HG02571 (cell line): ENCODE data around the gene RUNX2.
A peak's percentile ranks its signal among the peaks of the same experiment; 100 is the strongest.

Experiments
- ATAC-seq: cut with Tn5 transposase; IDR thresholded peaks from one replicate; pipeline ENCODE4 v1.9.1; 2021; ENCODE audit warnings: mild to moderate bottlenecking, moderate library complexity; ENCODE audit not compliant: unreplicated experiment

RUNX2 gene

DNA sequence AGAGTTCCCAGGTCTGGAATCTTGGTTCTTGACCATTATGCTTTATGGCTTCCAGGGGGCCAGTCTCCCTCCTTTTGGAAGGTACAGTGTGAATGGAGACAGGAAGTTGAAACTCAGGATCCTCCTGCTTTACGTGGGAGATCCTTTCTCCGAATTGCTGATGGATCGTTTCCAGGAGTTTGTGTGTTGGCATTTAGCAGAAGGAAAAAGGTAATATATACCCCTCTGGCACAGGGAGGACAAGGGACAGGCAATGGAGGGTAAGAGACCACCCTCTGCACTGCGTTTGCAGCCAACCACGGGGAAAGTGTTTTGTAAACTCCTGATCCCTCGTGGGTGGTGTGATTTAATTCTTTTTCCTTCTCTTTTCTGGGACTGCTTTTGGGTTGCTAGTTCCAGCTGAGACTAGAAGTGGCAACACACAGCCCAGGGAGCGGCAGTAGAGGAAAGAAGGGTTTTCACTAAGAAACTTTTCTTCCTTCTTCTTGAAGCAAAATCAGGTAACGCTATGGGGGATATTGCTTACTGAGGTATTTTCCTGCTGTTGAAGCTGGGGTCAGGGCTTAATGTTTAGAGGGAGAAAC, 307.2 kb downstream of the RUNX2 start:
- no peak for ATAC-seq

DNA sequence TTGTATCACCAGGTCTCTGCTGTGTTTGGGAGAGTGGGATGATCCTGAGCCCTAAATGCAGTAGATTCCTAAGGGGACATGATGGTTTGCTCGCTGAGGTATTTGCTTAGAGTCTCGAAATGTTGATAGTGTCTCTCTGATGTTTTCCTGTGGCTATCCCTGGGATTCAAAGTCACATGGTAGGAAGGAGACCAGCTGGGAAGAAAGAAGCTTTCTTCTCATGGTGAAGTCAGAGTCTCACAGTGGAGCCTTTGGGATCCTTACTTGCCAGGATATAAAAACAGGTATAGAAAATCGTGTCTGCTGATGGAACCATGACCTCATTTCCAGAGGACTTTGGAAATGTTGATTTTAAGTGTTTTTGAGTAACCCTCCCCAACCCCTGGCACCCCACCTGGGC, 308.9 kb downstream of the RUNX2 start:
- no peak for ATAC-seq

GRCh38 chr6:45637611-45638257, 309.6 kb downstream of the RUNX2 start:
- no peak for ATAC-seq

DNA sequence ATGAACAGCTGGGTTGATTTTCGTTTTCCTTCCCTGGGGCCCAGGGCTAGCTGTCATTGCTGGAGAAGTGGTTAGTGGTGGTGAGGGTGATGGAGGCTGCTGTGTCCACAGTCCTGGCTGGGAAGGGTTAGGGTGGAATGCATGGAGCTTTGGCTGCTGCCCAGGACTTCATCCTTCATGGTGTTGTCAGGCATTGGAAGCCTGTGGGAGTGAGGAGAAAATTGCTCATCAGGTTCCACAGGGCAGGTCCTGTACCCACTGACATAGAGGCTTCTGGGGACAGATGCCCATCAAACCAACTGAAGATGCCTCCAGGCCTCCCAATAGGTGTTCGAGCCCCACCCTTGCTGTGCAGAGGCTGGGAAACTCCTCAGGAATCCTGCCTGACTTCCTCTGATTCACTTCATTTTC, 312.0 kb downstream of the RUNX2 start:
- no peak for ATAC-seq

DNA sequence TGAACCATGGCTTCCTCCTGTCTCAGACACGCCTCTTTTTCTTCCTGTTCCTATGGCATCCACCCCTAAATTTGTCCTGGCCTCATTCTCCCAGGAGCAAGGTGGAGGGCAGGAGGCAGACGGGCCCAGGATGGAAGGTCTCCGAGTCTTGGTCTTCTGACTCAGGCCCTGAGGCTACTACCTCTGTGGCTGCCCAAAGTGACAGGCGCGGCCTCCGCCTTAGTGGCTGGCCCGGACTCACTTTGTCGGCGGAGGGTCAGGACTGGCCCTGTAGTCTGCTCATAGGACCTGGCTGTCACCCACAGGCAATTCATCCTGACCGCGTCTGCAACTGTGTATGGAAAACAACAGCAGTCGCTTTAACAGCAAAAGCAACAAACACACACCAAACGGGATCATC, 312.7 kb downstream of the RUNX2 start:
- no peak for ATAC-seq

- ATAC-seq: no peak
These were observed 314.4 kb downstream of the RUNX2 start for GRCh38 chr6:45642331-45643125.

DNA sequence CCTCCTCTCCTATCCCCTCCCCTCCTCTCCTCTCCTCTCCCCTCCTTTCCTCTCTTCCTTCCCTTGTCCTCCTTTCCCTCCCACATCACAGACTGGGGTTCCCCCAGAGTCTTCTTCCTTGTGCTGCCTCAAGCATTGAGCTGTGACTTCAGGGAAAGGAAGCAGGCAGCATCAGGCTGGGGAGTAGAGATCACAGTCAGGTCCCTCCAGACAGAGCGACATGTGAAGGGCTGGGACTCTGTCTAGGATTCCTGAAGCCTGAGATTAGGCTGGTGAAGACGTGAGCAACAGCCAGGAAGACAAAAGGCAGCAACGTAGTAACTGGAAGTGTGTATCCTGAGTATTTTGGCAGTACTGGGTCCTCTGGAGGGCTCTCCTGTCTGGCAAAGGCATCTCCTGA, 315.0 kb downstream of the RUNX2 start:
- no peak for ATAC-seq

GRCh38 chr6:45644720-45645119, 316.6 kb downstream of the RUNX2 start:
- ATAC-seq: no peak

DNA sequence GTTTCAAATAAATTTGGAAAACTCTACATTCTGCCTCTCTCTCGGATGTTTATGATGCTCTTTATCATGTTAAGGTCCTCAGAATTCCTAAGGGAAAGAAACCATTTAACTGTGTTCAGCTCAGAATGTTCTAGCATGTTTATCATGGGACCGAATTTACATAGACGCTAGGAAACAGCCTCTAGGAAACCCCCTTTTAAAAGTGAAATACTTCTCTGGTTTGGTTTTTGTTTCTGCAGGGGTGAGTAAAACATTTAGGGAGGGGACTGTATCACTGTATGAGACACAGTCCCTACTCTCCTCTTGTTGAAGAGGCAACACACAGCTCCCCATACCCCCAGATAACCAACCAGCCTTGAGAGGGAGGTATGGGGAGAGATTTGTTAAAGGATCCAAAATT, 317.2 kb downstream of the RUNX2 start:
- peak; percentile 57 for ATAC-seq

- no peak for ATAC-seq
These were observed 319.5 kb downstream of the RUNX2 start for GRCh38 chr6:45647341-45648261.

DNA sequence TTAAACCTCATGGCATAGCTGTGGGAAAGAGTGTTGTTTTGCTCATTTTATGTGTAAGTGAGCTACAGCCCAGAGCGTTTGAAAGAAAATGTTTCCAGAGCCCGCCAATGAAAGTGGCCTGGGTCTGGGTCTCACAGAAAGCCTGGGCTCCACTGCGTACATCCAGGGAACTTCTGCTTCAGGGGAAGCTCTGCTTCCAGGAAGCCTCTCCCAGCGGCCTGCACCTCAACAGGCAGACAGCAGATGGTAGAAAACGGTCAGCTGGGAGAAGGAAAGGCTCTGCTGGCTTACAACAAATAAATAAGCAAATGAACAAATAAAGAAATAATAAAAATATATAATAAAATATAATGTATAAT, 320.1 kb downstream of the RUNX2 start:
- no peak for ATAC-seq

GRCh38 chr6:45650524-45651135, 322.5 kb downstream of the RUNX2 start:
- ATAC-seq: no peak

DNA sequence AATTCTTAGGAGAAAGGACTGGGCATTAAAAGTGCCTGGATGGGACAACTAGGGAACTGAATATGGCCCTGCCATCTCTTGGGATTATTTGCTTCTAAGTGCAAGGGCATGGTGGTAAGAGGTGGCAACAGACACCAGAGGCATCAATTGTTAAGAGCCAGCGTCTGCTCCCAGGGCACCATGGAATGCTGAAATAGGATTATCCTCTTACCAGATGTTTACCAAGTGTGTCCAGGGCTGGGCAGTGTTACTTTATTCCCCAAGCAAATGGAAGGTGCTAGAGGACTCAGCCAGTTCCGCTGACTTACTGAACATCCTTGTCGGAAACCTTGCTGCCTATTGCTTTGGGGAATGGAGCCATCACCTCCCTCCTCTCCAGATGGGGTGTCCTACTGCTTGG, 323.2 kb downstream of the RUNX2 start:
- ATAC-seq: no peak

DNA sequence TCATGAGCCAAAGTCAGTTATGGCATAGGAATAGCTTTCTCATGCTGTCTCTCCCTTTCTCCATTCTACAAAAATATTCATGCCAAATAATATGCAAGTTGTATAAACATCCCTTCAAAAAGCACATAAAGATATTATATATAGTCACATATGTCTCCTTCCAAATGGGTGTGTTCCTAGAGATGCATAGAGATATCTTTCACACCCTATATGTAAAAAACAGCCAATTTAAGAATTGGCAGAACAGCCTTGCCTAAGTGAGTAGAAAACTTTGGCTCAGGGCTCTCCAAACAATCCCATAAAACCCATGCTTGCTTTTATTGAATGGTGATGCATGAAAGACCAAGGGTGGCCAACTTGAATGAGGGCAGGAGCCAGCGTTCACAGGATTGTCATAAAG, 324.3 kb downstream of the RUNX2 start:
- ATAC-seq: no peak

- ATAC-seq: no peak
These were observed 325.2 kb downstream of the RUNX2 start for GRCh38 chr6:45653117-45653883.

DNA sequence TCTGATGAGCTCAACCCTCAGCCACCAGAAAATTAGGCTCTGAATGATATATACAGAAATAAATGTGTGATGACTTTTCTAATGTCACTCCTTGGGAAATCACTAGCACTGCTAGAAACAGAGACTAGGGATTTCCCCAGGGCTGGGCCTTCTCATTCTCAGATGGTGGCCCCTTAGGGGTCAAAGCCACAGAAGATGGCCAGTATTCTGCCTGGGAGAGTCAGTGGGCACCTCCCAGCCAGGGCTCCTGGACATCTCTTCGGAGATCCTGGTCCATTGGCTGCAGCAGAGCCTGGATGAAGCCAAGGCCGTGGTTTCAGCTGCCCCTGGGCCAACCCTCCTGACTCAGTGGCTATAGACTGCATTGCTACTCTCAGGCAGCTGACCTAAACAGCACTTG, 326.5 kb downstream of the RUNX2 start:
- ATAC-seq: no peak

GRCh38 chr6:45655745-45656476, 327.8 kb downstream of the RUNX2 start:
- no peak for ATAC-seq

GRCh38 chr6:45657226-45657625, 329.1 kb downstream of the RUNX2 start:
- ATAC-seq: no peak

- no peak for ATAC-seq
These were observed 330.3 kb downstream of the RUNX2 start for GRCh38 chr6:45658400-45658799.
